ENCODE results near the gene DTX2.
"Not testable (repeated sequence)": the region's sequence is repeated elsewhere in the genome, so short reads cannot be mapped to it uniquely, and the experiment has no call there.

GRCh38 chr7:76506643-76507042 is 45.1 kb downstream of the DTX2 start:
- TF ChIP-seq, protein P1, sequence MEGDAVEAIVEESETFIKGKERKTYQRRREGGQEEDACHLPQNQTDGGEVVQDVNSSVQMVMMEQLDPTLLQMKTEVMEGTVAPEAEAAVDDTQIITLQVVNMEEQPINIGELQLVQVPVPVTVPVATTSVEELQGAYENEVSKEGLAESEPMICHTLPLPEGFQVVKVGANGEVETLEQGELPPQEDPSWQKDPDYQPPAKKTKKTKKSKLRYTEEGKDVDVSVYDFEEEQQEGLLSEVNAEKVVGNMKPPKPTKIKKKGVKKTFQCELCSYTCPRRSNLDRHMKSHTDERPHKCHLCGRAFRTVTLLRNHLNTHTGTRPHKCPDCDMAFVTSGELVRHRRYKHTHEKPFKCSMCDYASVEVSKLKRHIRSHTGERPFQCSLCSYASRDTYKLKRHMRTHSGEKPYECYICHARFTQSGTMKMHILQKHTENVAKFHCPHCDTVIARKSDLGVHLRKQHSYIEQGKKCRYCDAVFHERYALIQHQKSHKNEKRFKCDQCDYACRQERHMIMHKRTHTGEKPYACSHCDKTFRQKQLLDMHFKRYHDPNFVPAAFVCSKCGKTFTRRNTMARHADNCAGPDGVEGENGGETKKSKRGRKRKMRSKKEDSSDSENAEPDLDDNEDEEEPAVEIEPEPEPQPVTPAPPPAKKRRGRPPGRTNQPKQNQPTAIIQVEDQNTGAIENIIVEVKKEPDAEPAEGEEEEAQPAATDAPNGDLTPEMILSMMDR (conservative IDR thresholded peaks at IDR 0.05; ENCODE audit: low read length), result not testable (repeated sequence)
- TF ChIP-seq EZH2phosphoT487 (IDR thresholded peaks at IDR 0.05; ENCODE audit: borderline replicate concordance, low read depth, low read length), result not testable (repeated sequence)

All from OCI-LY7 (cell line).